GM18511 (cell line): ENCODE measurements around the gene ABCF2.

Experiments
- ATAC-seq: cut with Tn5 transposase; IDR thresholded peaks from one replicate; pipeline ENCODE4 v1.9.1; 2021; ENCODE audit warnings: mild to moderate bottlenecking, moderate library complexity; ENCODE audit not compliant: unreplicated experiment

ABCF2 gene

GRCh38 chr7:151252961-151253711 is 26.1 kb upstream of the ABCF2 start:
- no peak for ATAC-seq

- ATAC-seq, result no peak
These were observed 25.5 kb upstream of the ABCF2 start for GRCh38 chr7:151252561-151252835.

DNA sequence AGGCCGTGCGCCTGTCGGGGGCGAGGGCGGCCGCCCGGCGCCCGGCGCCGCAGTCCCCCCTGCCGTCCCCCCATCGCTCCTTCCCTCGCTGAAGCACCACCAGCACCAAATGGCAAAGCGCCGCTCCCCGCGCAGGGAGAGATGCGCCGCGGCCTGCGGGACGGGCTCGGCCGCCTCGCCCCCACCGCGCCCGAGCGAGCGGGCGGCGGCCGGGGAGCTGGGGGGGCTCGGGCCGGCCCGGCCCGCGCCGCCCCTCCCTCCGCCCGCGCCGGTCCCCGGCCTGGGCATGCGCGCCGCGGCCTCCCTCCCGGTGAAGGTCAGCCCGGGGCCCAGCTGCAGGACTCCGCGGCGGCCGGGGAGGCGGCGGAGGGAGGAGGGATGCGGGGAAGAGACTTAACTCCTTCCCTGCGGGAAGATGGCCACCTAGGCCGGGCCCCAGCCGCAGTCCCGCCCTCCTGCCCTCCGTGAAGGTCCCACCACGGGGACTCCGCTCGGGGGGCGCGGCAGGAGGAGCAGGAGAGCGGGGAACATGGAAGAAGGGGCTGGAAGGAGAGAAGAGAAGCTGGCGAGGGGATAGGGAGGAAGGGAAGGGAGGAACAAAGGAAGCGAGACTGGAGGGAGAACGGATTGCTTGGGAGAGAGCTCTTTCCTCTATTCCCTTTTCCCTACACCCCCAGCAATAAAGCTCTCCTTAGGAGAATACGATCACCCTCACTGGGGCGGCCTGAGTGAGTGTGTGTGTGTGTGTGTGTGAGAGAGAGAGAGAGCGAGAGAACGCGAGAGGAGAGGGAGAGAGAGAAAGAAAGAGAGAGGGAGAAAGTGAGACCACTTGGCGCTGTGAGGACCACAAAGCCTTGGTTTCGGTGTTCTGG is 24.9 kb upstream of the ABCF2 start:
- ATAC-seq, result no peak

DNA sequence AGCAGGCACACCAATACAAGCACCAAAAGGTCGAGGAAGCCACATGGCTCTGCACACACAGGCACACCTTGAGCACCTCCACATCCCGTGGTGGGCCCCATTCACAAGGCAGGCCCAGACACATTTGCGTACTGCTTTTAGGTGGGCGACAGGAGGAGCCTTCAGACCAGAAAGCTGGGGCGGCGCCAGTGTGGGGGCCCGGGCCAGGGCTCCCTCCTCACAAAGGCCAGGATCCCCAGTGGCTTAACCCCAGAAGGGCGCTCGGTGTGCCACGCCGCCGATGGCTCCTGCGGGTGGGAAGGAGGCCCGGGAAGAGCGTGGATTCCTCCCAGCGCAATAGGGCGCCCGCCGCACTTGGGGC is 24.3 kb upstream of the ABCF2 start:
- ATAC-seq, result no peak

GRCh38 chr7:151250181-151251132 is 23.5 kb upstream of the ABCF2 start:
- ATAC-seq, result no peak

DNA sequence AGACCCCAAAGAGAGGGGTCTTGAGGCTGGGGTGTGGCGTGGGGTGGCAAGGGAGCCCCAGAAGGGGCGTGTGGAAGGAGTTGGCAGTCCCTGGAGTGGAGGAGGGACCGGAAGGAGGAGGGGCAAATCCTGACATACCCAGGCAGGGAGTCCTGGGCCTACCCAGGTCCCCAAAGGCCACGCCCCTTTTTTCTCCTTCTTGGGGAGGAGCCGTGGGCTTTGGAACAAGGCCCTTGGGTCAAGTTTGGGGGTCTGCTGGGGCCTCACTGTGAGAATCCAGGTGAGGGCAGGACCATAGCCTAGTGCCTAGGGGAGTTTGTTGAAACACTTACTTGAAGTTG is 22.7 kb upstream of the ABCF2 start:
- ATAC-seq, result no peak

DNA sequence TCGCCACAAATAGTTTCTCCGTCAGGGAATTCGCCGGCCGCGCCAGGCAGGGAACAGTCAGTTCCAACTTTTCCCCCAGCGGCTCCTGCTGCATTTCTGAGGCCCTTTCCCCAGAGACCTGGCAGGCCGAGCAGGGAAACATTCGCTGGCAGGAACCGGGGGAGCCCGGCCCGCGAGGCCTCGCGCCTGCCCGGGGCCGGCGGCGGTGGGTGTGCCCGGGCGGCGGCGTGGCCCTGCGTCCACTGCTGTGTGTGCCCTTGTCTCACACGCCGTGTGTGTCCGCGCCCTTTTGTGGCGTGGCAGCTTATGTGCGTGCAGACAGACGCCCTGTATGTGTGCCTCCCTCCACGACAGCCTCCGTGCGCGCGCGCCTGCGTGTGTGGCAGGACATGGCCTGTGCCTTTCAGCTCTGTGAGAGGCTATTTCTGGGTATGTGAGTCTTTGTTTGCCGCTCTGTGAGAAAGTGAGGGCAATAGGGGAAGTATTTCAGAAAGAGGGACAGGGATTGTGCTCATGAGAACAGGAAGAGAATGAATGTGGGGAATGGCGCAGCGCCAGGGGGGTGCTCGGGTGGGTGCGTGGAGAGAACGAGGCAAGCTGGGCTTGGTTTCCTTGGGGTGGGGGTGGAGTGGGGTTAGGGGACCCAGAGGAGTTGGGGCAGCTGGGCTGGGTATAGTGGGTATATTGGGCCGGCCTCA is 22.2 kb upstream of the ABCF2 start:
- ATAC-seq, result no peak

DNA sequence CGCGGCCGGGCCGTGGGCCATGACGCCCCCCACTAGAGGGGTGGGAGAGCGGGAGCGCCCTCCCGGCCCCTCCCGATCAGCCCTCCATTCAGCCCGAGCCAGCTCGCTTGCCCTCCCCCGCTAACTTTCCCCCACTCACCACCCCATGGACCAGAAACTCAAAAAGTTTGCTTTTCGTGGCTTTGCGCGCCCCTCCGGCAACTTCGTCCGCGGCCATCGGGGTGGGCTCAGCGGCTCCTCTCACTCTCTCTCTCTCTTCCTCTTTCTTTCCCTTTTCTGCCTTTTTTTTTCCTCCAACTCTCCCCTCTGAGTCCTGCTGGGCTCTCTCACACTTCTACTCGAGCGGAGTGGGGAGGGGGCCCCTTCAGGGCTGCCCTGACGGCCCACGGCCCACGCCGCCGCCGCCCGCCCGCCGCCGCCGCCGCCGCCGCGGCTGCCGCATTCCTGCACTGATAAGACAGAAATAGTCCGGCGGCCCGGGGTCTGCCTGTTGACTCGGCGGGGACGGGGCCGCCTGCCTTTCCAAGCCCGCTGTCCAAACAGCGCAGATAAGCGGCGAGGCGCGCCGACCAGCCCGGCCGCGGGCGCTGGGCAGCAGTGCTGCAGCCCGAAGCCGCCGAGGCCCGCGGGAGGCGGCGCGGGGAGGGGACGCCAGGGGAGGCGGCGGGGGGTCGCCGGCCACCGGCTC is 21.5 kb upstream of the ABCF2 start, which contains the start of gene SMARCD3:
TSS of gene SMARCD3 (minus strand) at position 349 of the 688 bp plus-strand sequence. CDS start at position 217, 132 bp downstream.
- no peak for ATAC-seq

DNA sequence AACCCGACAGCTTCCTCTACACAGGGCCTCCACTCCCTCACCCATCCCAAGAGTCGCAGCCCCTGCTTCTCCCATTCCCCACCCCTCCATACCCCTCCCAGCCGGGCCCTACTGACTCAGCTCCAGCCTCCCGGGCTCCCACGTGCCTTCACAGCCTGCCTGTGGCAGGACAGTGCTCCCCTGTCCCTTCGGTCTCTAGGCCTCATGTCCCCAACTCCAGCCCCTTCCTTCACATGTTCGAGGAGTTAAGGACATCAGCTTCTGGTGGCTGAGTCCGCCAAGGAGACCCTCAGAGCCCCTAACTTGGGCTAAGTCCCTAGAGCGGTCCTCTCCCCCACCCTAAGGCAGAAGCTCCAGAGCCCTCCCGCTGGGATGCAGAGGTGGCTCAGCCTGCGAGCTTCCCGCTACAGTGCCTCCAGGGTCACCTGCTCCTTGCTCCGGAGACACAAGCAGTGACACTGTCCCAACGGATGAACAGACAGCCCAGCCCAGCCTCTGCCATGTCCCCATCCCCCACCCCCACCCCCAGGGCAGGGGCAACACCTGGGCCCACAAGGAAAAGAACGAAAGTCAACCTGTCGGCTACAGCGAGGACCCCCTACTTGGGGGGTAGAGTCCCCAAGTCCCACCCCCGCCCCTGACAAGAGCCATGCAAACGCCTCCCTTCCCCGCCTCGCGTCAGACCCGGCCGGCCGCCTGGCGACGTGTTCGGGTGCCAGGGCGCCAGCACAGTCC is 20.8 kb upstream of the ABCF2 start:
- ATAC-seq, result no peak

DNA sequence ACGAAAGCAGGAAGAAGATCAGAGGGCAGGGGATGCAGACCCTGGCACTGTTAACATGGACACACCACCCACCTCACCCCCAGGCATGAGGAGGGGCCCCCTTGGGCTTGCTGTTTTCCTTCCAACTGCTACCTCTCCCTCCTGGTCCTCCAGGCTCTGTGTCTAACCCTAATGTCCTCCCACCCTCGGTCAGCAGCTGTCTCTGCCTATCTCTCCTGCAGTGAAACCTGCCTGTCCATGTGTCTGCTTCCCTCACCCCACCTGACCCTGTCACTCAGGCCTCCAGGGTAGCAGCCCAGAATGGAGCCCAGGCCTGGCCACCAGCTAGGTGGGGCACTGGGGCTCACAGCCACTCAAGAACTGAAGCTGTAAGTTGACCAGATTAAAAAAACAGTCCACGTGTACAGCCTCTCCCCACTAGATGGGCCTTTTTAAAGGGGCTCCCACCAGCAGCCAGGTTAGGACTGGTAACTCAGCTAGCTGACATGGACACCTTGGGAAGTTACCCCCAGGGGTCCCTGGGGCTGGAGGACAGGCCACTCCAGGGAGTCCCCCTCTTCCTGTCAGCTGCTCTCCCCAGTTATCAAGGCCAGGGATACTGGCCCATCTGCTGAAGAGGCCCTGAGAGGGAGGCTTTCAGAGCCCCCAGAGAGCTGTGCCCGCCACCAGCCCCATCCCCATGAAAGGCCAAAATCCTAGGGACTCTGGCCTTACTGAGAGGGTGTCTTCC is 20.0 kb upstream of the ABCF2 start:
- ATAC-seq, result no peak

DNA sequence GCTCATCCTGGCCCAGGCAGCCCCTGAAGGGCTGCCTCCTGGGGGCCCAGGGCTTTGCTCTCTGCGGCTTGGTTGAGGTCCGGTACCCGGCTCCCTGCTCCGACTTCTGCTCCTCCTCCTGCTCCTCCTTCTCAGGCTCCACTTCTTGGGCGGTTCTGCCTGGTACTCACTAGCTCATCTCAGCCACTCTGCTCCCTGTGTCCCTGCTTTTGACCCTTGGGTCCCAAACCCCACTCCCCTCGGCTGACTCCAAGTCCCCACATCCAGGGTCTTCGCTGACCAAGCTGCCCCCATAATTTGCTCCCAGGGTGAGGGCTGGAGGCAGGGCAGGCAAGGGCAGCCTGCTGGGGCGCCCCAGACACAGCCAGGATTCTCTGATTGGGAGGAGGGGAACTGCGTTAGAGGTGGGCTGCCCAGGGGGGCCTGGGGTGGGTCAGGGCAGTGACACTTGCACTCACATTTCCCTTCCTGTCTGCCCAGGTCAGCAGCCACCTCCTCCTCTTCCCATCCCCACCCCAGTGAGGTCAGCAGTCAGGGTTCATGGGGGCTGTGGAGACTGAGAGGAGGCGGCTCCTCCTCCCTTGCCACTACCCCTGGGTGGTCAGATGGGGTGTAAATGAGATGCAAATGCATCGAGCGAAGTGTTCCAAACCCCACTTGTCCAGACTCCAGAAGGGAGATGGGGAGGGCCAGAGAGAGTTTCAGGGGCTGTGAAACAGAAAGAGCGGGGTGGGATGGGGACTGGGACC is 19.3 kb upstream of the ABCF2 start:
- ATAC-seq, result no peak

GRCh38 chr7:151245360-151246101 is 18.5 kb upstream of the ABCF2 start:
- peak; percentile 45 for ATAC-seq

DNA sequence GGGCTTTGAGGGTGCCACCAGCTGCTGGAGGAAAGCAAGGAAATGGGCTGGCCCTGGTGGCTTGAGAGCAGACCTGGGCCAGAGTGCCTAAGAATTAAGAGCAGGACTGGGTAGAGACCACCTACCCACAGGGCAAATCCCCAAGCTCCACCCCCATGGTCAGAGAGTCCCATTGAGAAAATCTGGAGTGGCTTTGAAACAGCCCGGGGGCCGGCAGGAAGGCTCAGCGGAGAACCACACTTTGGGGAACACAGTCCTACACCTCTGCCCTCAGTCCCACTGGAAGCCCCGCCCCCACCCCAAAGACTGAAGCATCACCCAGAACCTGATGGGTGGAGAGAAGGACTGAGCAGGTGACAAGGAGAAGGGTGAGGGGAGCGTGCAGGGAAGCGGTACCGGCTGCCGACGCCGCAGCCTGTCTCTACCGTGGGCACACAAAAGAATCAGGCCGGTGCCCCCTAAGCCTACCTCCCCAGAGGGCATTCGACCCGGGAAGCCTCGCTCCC is 17.9 kb upstream of the ABCF2 start:
- ATAC-seq, result no peak

DNA sequence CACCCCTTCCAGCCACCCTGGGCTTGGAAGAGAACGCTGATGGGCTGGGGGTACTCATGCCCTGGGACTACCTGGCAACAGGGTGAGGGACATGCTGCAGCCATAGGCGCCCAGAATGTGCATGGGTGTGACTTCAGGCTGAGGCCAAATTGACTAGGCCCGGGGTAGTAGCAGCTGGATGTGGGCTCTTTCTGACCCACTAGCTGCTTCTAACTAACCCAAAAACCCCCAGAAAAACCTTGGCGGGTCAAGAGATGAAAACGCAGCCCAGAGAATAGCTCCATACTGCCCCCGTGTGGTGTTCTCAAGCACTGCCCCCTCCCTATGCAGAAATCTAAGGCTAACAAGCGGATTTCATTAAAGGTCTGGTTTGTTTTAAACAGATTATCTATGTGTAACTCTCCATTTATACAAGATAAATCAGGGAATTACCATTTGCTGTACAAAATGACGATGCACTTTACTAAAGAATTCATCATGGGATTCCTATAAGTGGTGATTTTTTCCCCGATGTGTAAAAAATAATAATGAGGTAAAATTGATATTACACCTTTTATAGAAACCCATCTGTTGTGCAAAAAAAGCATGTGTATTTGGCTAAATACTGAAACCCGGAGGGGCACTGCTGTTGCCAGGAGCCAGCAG is 17.3 kb upstream of the ABCF2 start:
- no peak for ATAC-seq

DNA sequence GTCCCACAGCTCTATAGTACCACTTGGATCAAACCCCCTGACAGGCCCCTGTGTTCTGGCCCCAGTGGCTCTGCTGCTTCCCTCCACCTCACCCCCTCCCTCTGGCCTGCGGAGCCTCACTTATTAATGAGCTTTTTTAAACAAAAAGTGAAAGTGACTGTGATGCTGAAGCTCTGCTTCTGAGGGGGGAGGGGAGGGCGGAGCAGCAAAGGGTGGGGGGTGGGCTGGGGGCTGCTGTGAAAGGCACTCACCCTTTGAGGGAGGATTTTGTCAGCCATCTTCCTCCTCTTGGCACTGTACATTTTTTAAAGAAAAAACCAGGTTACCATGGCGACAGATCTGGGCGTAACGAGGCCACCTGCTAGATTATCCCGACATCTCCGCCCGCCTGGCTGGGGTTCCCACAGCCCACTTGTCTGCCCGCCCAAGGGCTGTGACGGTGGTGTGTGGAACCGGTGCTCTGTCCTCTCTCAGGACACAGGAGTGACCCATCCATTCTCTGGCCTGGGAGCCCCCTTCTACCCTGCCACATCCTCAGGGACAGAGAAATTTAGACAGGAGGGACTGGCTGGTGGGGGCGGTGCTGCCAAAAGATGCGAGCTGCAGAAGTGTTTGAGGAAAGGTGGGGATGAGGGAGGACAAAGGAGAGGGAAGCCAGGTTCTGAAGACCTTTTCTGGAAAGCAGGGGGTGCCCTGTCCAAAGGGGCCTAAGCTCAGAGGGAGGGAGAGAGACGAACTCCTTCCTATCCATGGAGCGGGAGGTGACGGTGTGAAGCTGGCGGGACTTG is 16.6 kb upstream of the ABCF2 start:
- peak; percentile 49 for ATAC-seq

DNA sequence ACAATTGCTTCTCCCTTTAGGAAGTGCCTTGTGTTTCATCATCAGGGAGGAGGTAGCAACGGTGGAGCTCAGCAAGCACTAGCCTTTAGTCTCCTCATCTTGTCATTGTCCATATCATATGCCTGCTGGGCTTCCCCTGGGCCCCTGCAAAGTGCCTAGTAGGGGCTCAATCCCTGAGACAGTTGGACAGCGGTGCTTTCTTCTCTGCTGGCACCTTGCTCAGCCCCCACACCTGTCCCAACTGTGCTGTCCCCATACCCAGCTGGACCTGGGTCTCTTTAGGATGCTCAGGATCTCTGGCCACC is 16.0 kb upstream of the ABCF2 start:
- ATAC-seq, result no peak
